ENCODE results near the gene YES1.

Gene YES1

GRCh38 chr18:811892-812375, at the start of gene YES1:
Gene YES1, minus strand, starts transcription at chr18:812242. Its CDS starts 55,415 bp downstream, at chr18:756827.
- Histone ChIP-seq H3K36me3 (ENCODE audit: control insufficient read depth, insufficient read depth, low read length) (no peaks in the 10 kb centered on the region), H3K9ac (ENCODE audit: low read length) (peak within 1 kb of the TSS; percentile 85), H3K4me3 (ENCODE audit: low read depth, low read length) (peak within 1 kb of the TSS; percentile 98), H3K27ac (ENCODE audit: low read depth, low read length) (peak within 1 kb of the TSS; percentile 91), H3K27me3 (ENCODE audit: control insufficient read depth, insufficient read depth, low read length) (no peaks in the 10 kb centered on the region), H3K9me3 (ENCODE audit: control insufficient read depth, insufficient read depth, low read depth, low read length) (no peaks in the 10 kb centered on the region), H3K4me1 (ENCODE audit: control insufficient read depth, insufficient read depth, low read length) (peaks cover 21% of the 10 kb centered on the region)

GRCh38 chr18:857986-858385, 45.9 kb upstream of the YES1 start:
- Histone ChIP-seq H3K9ac (ENCODE audit: low read length) (no peak overlapping the region), H3K9me3 (ENCODE audit: control insufficient read depth, insufficient read depth, low read depth, low read length) (no peaks in the 10 kb centered on the region), H3K4me3 (ENCODE audit: low read depth, low read length) (no peak overlapping the region), H3K27ac (ENCODE audit: low read depth, low read length) (no peak overlapping the region), H3K36me3 (ENCODE audit: control insufficient read depth, insufficient read depth, low read length) (no peaks in the 10 kb centered on the region), H3K4me1 (ENCODE audit: control insufficient read depth, insufficient read depth, low read length) (peaks cover 5% of the 10 kb centered on the region), H3K27me3 (ENCODE audit: control insufficient read depth, insufficient read depth, low read length) (no peaks in the 10 kb centered on the region)

- H3K27ac ChIP-seq (ENCODE audit: low read depth, low read length), result no peak overlapping the region
- no peak overlapping the region for H3K9ac ChIP-seq (ENCODE audit: low read length)
- no peaks in the 10 kb centered on the region for H3K36me3 ChIP-seq (ENCODE audit: control insufficient read depth, insufficient read depth, low read length)
- no peaks in the 10 kb centered on the region for H3K4me1 ChIP-seq (ENCODE audit: control insufficient read depth, insufficient read depth, low read length)
- no peak overlapping the region for H3K4me3 ChIP-seq (ENCODE audit: low read depth, low read length)
- H3K9me3 ChIP-seq (ENCODE audit: control insufficient read depth, insufficient read depth, low read depth, low read length), result no peaks in the 10 kb centered on the region
- H3K27me3 ChIP-seq (ENCODE audit: control insufficient read depth, insufficient read depth, low read length), result no peaks in the 10 kb centered on the region
These were observed 41.4 kb upstream of the YES1 start for GRCh38 chr18:853471-853870.

GRCh38 chr18:850960-851359, 38.9 kb upstream of the YES1 start:
- Histone ChIP-seq H3K27me3 (ENCODE audit: control insufficient read depth, insufficient read depth, low read length) (no peaks in the 10 kb centered on the region), H3K36me3 (ENCODE audit: control insufficient read depth, insufficient read depth, low read length) (no peaks in the 10 kb centered on the region)

GRCh38 chr18:849021-849420, 37.0 kb upstream of the YES1 start:
- H3K9ac ChIP-seq (ENCODE audit: low read length), result no peak overlapping the region

More at GRCh38 chr18:850960-851359, 38.9 kb upstream of the YES1 start:
- H3K27ac ChIP-seq (ENCODE audit: low read depth, low read length), result no peak overlapping the region
- H3K4me1 ChIP-seq (ENCODE audit: control insufficient read depth, insufficient read depth, low read length), result no peaks in the 10 kb centered on the region
- no peaks in the 10 kb centered on the region for H3K9me3 ChIP-seq (ENCODE audit: control insufficient read depth, insufficient read depth, low read depth, low read length)
- H3K4me3 ChIP-seq (ENCODE audit: low read depth, low read length), result no peak overlapping the region
- H3K9ac ChIP-seq (ENCODE audit: low read length), result no peak overlapping the region

GRCh38 chr18:848062-848861, 36.2 kb upstream of the YES1 start:
- H3K36me3 ChIP-seq (ENCODE audit: control insufficient read depth, insufficient read depth, low read length), result no peaks in the 10 kb centered on the region
- no peak overlapping the region for H3K9ac ChIP-seq (ENCODE audit: low read length)
- H3K4me3 ChIP-seq (ENCODE audit: low read depth, low read length), result no peak overlapping the region
- H3K9me3 ChIP-seq (ENCODE audit: control insufficient read depth, insufficient read depth, low read depth, low read length), result no peaks in the 10 kb centered on the region
- peaks cover under 1% of the 10 kb centered on the region; the same call in 1 of the 2 replicates for H3K27me3 ChIP-seq (ENCODE audit: control insufficient read depth, insufficient read depth, low read length)
- no peaks in the 10 kb centered on the region for H3K4me1 ChIP-seq (ENCODE audit: control insufficient read depth, insufficient read depth, low read length)
- no peak overlapping the region for H3K27ac ChIP-seq (ENCODE audit: low read depth, low read length)

More at GRCh38 chr18:849021-849420, 37.0 kb upstream of the YES1 start:
- Histone ChIP-seq H3K9me3 (ENCODE audit: control insufficient read depth, insufficient read depth, low read depth, low read length) (no peaks in the 10 kb centered on the region), H3K4me1 (ENCODE audit: control insufficient read depth, insufficient read depth, low read length) (no peaks in the 10 kb centered on the region), H3K27me3 (ENCODE audit: control insufficient read depth, insufficient read depth, low read length) (no peaks in the 10 kb centered on the region), H3K36me3 (ENCODE audit: control insufficient read depth, insufficient read depth, low read length) (no peaks in the 10 kb centered on the region), H3K4me3 (ENCODE audit: low read depth, low read length) (no peak overlapping the region), H3K27ac (ENCODE audit: low read depth, low read length) (no peak overlapping the region)

GRCh38 chr18:845152-845819, 33.2 kb upstream of the YES1 start:
- no peaks in the 10 kb centered on the region for H3K4me1 ChIP-seq (ENCODE audit: control insufficient read depth, insufficient read depth, low read length)
- no peak overlapping the region for H3K27ac ChIP-seq (ENCODE audit: low read depth, low read length)
- no peak overlapping the region for H3K9ac ChIP-seq (ENCODE audit: low read length)
- no peaks in the 10 kb centered on the region for H3K36me3 ChIP-seq (ENCODE audit: control insufficient read depth, insufficient read depth, low read length)
- no peak overlapping the region for H3K4me3 ChIP-seq (ENCODE audit: low read depth, low read length)
- peaks cover 26% of the 10 kb centered on the region for H3K27me3 ChIP-seq (ENCODE audit: control insufficient read depth, insufficient read depth, low read length)
- H3K9me3 ChIP-seq (ENCODE audit: control insufficient read depth, insufficient read depth, low read depth, low read length), result no peaks in the 10 kb centered on the region

GRCh38 chr18:841647-842370, 29.8 kb upstream of the YES1 start:
- no peaks in the 10 kb centered on the region for H3K36me3 ChIP-seq (ENCODE audit: control insufficient read depth, insufficient read depth, low read length)
- H3K4me3 ChIP-seq (ENCODE audit: low read depth, low read length), result no peak overlapping the region
- H3K9me3 ChIP-seq (ENCODE audit: control insufficient read depth, insufficient read depth, low read depth, low read length), result no peaks in the 10 kb centered on the region
- H3K9ac ChIP-seq (ENCODE audit: low read length), result no peak overlapping the region
- peaks cover 54% of the 10 kb centered on the region for H3K27me3 ChIP-seq (ENCODE audit: control insufficient read depth, insufficient read depth, low read length)
- H3K27ac ChIP-seq (ENCODE audit: low read depth, low read length), result no peak overlapping the region
- H3K4me1 ChIP-seq (ENCODE audit: control insufficient read depth, insufficient read depth, low read length), result no peaks in the 10 kb centered on the region

- Histone ChIP-seq H3K27me3 (ENCODE audit: control insufficient read depth, insufficient read depth, low read length) (peaks cover 54% of the 10 kb centered on the region), H3K9ac (ENCODE audit: low read length) (no peak overlapping the region), H3K27ac (ENCODE audit: low read depth, low read length) (no peak overlapping the region), H3K36me3 (ENCODE audit: control insufficient read depth, insufficient read depth, low read length) (no peaks in the 10 kb centered on the region), H3K4me3 (ENCODE audit: low read depth, low read length) (no peak overlapping the region), H3K9me3 (ENCODE audit: control insufficient read depth, insufficient read depth, low read depth, low read length) (no peaks in the 10 kb centered on the region), H3K4me1 (ENCODE audit: control insufficient read depth, insufficient read depth, low read length) (no peaks in the 10 kb centered on the region)
These were observed 28.5 kb upstream of the YES1 start for GRCh38 chr18:840516-840915.

- Histone ChIP-seq H3K4me3 (ENCODE audit: low read depth, low read length) (no peak overlapping the region), H3K36me3 (ENCODE audit: control insufficient read depth, insufficient read depth, low read length) (no peaks in the 10 kb centered on the region), H3K9ac (ENCODE audit: low read length) (no peak overlapping the region), H3K9me3 (ENCODE audit: control insufficient read depth, insufficient read depth, low read depth, low read length) (no peaks in the 10 kb centered on the region), H3K27me3 (ENCODE audit: control insufficient read depth, insufficient read depth, low read length) (peaks cover 54% of the 10 kb centered on the region), H3K4me1 (ENCODE audit: control insufficient read depth, insufficient read depth, low read length) (no peaks in the 10 kb centered on the region), H3K27ac (ENCODE audit: low read depth, low read length) (no peak overlapping the region)
These were observed 28.0 kb upstream of the YES1 start for GRCh38 chr18:840023-840408.
